Naive thymus-derived CD4-positive, alpha-beta T cell (primary cell): ENCODE results near the gene TEDDM1. TPM values are rescaled to one million over a fixed set of nuclear protein-coding genes. Genes with fewer than 3 reads are reported as not detected.

ENCODE experiments used
- ATAC-seq: fragments of 150-1000 bp; cut with Tn5 transposase; 2 replicates; pipeline ENCODE4 v1.10.0; 2021; ENCODE audit warnings: mild to moderate bottlenecking, moderate library complexity
- CTCF ChIA-PET: fragments of 350-600 bp; sonication (Branson Sonifier 250); formaldehyde crosslinking; loops from one replicate; lab custom pipeline; 2021; ENCODE audit warnings: antibody characterized with exemption; lab: Charles Lee
- POLR2A ChIA-PET: fragments of 350-600 bp; sonication (Branson Sonifier 250); formaldehyde crosslinking; loops from one replicate; lab custom pipeline; 2021; ENCODE audit warnings: antibody characterized with exemption, inconsistent platforms; lab: Charles Lee
- DNase-seq, 9 donors: peaks; one replicate each; pipeline versions ENCODE4 v3.0.0 to v3.0.0-alpha.2; 2020 to 2022; ENCODE audit warnings: mixed read lengths in 1 of 9
- H3K27ac ChIP-seq: one replicate; pipeline ENCODE4 v1.7.0; 2013; ENCODE audit warnings: mild to moderate bottlenecking, low read depth, low read length, moderate library complexity
- H3K27me3 ChIP-seq, 2 donors: one replicate each; pipeline ENCODE4 v1.7.0; 2013; ENCODE audit warnings: low read length in 2 of 2, mild to moderate bottlenecking in 2 of 2, moderate library complexity in 2 of 2; ENCODE audit not compliant: control insufficient read depth in 2 of 2, insufficient read depth in 2 of 2
- H3K36me3 ChIP-seq, 3 experiments: 1 replicate in 2 of 3; 2 replicates in 1 of 3; pipeline ENCODE4 v1.7.0; 2013; ENCODE audit warnings: low read length in 3 of 3, mild to moderate bottlenecking in 3 of 3, moderate library complexity in 1 of 3; ENCODE audit not compliant: insufficient read depth in 3 of 3, control insufficient read depth in 2 of 3
- H3K4me1 ChIP-seq, 2 donors: one replicate each; pipeline ENCODE4 v1.7.0; 2013; ENCODE audit warnings: low read length in 2 of 2, mild to moderate bottlenecking in 2 of 2, moderate library complexity in 1 of 2; ENCODE audit not compliant: control insufficient read depth in 2 of 2, insufficient read depth in 2 of 2
- H3K4me3 ChIP-seq: 2 replicates; pipeline ENCODE4 v1.7.0; 2013; ENCODE audit warnings: mild to moderate bottlenecking, low read length
- H3K9me3 ChIP-seq, 3 experiments: 1 replicate in 2 of 3; 2 replicates in 1 of 3; pipeline ENCODE4 v1.7.0; 2013; ENCODE audit warnings: low read length in 3 of 3; ENCODE audit not compliant: control insufficient read depth in 2 of 3
- H3K27ac Mint-ChIP-seq, 9 donors: one replicate each; pipeline ENCODE4 v1.8.0; 2020 to 2022; ENCODE audit warnings: mixed read lengths in 9 of 9, mild to moderate bottlenecking in 8 of 9, moderate library complexity in 5 of 9, inconsistent platforms in 2 of 9
- H3K27me3 Mint-ChIP-seq, 5 donors: one replicate each; pipeline ENCODE4 v1.8.0; 2021 to 2022; ENCODE audit warnings: mixed read lengths in 5 of 5, mild to moderate bottlenecking in 1 of 5
- H3K36me3 Mint-ChIP-seq, 5 donors: one replicate each; pipeline ENCODE4 v1.8.0; 2020 to 2022; ENCODE audit warnings: mixed read lengths in 5 of 5, mild to moderate bottlenecking in 3 of 5, inconsistent platforms in 1 of 5
- H3K4me1 Mint-ChIP-seq, 7 donors: one replicate each; pipeline ENCODE4 v1.8.0; 2020 to 2022; ENCODE audit warnings: mixed read lengths in 7 of 7, mild to moderate bottlenecking in 3 of 7, inconsistent platforms in 1 of 7
- H3K4me3 Mint-ChIP-seq, 10 donors: one replicate each; pipeline ENCODE4 v1.8.0; 2020 to 2022; ENCODE audit warnings: mild to moderate bottlenecking in 10 of 10, mixed read lengths in 10 of 10, moderate library complexity in 6 of 10, inconsistent platforms in 2 of 10
- H3K9me3 Mint-ChIP-seq, 11 donors: one replicate each; pipeline ENCODE4 v1.8.0; 2020 to 2022; ENCODE audit warnings: mixed read lengths in 11 of 11, mild to moderate bottlenecking in 4 of 11, inconsistent platforms in 1 of 11, moderate library complexity in 1 of 11
- intact Hi-C, 2 donors: fragments of 100-400 bp; cut with micrococcal nuclease; formaldehyde crosslinking; loops; one replicate each; pipeline ENCODE4 v1.15.1; 2023
- polyA plus RNA-seq, 2 donors: library from polyadenylated mRNA; unstranded; fragments of 300-500 nt; fragmentation: Illumina TruSeq; gene quantifications; one replicate each; pipeline ENCODE4 v1.2.3, GENCODE V29; 2021
- total RNA-seq, 6 experiments: library from RNA in 5 of 6; stranded (reverse) in 5 of 6; gene quantifications; 1 replicate in 5 of 6; 2 replicates in 1 of 6; pipeline ENCODE4 v1.2.3 and lab custom pipeline; 2021 to 2026

The TEDDM1 gene
- total and polyA plus RNA-seq, 7 experiments from 2014 or later = 0.07 TPM; not detected in 5

DNA sequence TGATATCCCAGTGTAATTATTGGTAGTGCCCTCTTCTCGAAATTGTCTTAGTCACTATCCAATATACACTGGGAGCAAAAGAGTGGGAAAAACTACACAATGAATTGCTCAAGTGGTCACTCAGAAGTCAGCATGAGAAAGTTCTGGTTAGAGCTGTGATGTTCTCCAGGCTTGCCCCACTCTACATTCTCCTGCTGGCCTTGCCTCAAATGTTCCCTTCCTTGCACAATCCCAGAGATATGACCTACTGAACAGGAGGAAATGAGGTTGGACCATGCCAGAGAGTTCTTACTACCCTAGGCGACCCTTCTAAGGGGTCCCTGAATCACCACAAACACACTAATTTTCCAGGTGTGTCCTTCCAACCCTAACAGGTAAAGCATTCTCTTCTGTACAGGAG, 49.6 kb downstream of the TEDDM1 start:
- DNase-seq = no peak
- Mint-ChIP-seq H3K9me3 (no peaks in the 10 kb centered on the region), H3K36me3 (no peaks in the 10 kb centered on the region), H3K27ac (no peak overlapping the region), H3K27me3 (peaks cover 0 to 11% (median 4%) of the 10 kb centered on the region in 5 donors), H3K4me3 (no peak overlapping the region), H3K4me1 (peaks cover 0 to 7% (median 0%) of the 10 kb centered on the region in 7 donors)
- POLR2A ChIA-PET = no interaction called here
- intact Hi-C loops = no loop called here
- CTCF ChIA-PET = interaction anchor here (1.7 kb wide), 1 partner anchor 207 kb away, joined by 4 read pairs; no protein-coding TSS in a partner anchor
- no peak overlapping the region for H3K4me3 ChIP-seq
- no peak overlapping the region for H3K27ac ChIP-seq
- no peaks in the 10 kb centered on the region for H3K9me3 ChIP-seq
- no peaks in the 10 kb centered on the region for H3K4me1 ChIP-seq
- ATAC-seq = no peak
- H3K27me3 ChIP-seq = no peaks in the 10 kb centered on the region
- no peaks in the 10 kb centered on the region for H3K36me3 ChIP-seq

DNA sequence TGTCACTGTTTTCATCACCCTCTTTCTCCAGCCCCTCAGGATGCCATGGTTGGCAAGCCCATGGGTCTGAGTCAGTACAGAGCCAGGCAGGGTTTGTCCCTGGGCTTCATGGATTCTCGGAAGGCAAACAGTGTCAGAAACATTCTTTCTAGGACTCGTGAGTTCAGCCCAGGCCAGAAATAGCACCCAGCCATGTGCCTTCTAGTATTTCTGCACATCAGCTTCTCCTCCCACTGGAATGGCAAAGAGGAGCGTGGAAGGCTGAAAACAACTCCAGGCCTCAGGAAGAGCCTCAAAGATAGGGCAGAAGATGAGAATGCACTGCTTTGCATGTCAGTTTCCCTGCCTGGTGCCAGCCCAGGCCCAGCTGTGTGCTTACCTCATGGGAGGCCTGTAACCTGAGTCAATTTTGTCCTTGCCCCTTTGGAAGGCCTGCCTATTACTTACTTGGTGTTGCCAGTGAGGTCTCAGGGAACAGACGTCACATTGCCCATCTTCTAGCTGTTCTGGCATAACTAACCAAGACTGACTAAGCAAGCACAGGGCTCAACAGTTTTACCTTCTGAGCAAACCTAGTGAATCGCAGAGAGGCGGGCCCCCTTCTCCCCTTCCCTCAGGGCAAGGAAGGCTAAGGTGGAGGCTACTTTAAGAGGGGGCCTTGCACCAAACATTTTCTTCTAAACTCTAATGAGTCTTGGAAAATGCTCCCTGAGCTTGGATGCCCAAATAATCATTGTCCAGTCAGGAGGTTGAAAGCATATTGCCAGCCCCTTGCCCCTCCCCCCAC, 51.3 kb downstream of the TEDDM1 start:
- Mint-ChIP-seq H3K27me3 (peaks cover 0 to 7% (median 0%) of the 10 kb centered on the region in 5 donors), H3K4me3 (no peak overlapping the region), H3K9me3 (no peaks in the 10 kb centered on the region), H3K36me3 (no peaks in the 10 kb centered on the region), H3K27ac (no peak overlapping the region), H3K4me1 (peaks cover 0 to 7% (median 0%) of the 10 kb centered on the region in 7 donors)
- ChIA-PET CTCF (interaction anchor here (1.7 kb wide), 1 partner anchor 206 kb away, joined by 4 read pairs; no protein-coding TSS in a partner anchor), POLR2A (interaction anchor here (0.8 kb wide), 1 partner anchor 548 kb away, joined by 3 read pairs; no protein-coding TSS in a partner anchor)
- no peaks in the 10 kb centered on the region for H3K27me3 ChIP-seq
- H3K4me3 ChIP-seq = no peak overlapping the region
- ATAC-seq (no peak), DNase-seq (no peak)
- H3K36me3 ChIP-seq = no peaks in the 10 kb centered on the region
- no peaks in the 10 kb centered on the region for H3K9me3 ChIP-seq
- no peak overlapping the region for H3K27ac ChIP-seq
- intact Hi-C loops = no loop called here
- H3K4me1 ChIP-seq = no peaks in the 10 kb centered on the region

Other genes starting within 250 kb of the TEDDM1 start
- gene GLUL, start 8.9 kb downstream of the TEDDM1 start, total RNA-seq = 100 to 1,000 TPM in 3 of 5 experiments, 10 to 100 TPM in 2; 66.2 to 357 (median 112) TPM
- gene GLUL, start 8.9 kb downstream of the TEDDM1 start, polyA plus RNA-seq = 10 to 100 TPM; 44.9 to 57.8 TPM
- gene RGSL1, start 49.5 kb upstream of the TEDDM1 start, total RNA-seq = not detected
- not detected for gene RGSL1, start 49.5 kb upstream of the TEDDM1 start, polyA plus RNA-seq
- gene RNASEL, start 188.6 kb upstream of the TEDDM1 start, total RNA-seq = 10 to 100 TPM in 3 of 5 experiments, 1 to 10 TPM in 2; 5.7 to 34.9 (median 12.1) TPM
- 10 to 100 TPM in 1 of 2 donors, 1 to 10 TPM in 1; 8.2 to 15.1 TPM for gene RNASEL, start 188.6 kb upstream of the TEDDM1 start, polyA plus RNA-seq
- gene RGS16, start 203.7 kb upstream of the TEDDM1 start, total RNA-seq = 10 to 100 TPM in 1 of 5 experiments, 1 to 10 TPM in 2, under 1 TPM in 2; 0.49 to 17.5 (median 3.4) TPM
- gene RGS16, start 203.7 kb upstream of the TEDDM1 start, polyA plus RNA-seq = under 1 TPM; 0.10 to 0.27 TPM